Brain microvascular endothelial cell (primary cell): ENCODE measurements around the gene ABO.

Source experiments
- DNase-seq: peaks from one replicate; pipeline ENCODE4 v3.0.0-alpha.2; 2020
- H3K27ac ChIP-seq: fragments of 250-450 bp; sonication (Bioruptor Pico); 2 replicates; pipeline ENCODE4 v1.5.1; 2020; ENCODE audit warnings: mild to moderate bottlenecking, moderate library complexity
- H3K27me3 ChIP-seq: fragments of 250-450 bp; sonication (Bioruptor Pico); replicated peaks from 2 replicates; pipeline ENCODE4 v1.5.1; 2020; ENCODE audit warnings: mild to moderate bottlenecking
- H3K36me3 ChIP-seq: fragments of 250-450 bp; sonication (Bioruptor Pico); replicated peaks from 2 replicates; pipeline ENCODE4 v1.5.1; 2020; ENCODE audit warnings: mild to moderate bottlenecking
- H3K4me3 ChIP-seq: 2 replicates; pipeline ENCODE4 v1.5.1; 2011; ENCODE audit warnings: low read depth, mild to moderate bottlenecking, control low read depth, low read length, moderate library complexity
- in situ Hi-C: cut with HindIII; loops from 2 replicates; pipeline ENCODE4 v1.10.0; 2017; ENCODE audit warnings: low sequenced_read_pairs, low pct_ligation_motif_present
- TF ChIP-seq, protein P1 (sequence below): IDR thresholded peaks from 2 replicates; pipeline ENCODE4 v1.5.1; 2011; ENCODE audit warnings: low read depth, mild to moderate bottlenecking, moderate library complexity, low read length, control low read depth, inconsistent platforms; ENCODE audit errors: missing control alignments

The ABO gene

DNA sequence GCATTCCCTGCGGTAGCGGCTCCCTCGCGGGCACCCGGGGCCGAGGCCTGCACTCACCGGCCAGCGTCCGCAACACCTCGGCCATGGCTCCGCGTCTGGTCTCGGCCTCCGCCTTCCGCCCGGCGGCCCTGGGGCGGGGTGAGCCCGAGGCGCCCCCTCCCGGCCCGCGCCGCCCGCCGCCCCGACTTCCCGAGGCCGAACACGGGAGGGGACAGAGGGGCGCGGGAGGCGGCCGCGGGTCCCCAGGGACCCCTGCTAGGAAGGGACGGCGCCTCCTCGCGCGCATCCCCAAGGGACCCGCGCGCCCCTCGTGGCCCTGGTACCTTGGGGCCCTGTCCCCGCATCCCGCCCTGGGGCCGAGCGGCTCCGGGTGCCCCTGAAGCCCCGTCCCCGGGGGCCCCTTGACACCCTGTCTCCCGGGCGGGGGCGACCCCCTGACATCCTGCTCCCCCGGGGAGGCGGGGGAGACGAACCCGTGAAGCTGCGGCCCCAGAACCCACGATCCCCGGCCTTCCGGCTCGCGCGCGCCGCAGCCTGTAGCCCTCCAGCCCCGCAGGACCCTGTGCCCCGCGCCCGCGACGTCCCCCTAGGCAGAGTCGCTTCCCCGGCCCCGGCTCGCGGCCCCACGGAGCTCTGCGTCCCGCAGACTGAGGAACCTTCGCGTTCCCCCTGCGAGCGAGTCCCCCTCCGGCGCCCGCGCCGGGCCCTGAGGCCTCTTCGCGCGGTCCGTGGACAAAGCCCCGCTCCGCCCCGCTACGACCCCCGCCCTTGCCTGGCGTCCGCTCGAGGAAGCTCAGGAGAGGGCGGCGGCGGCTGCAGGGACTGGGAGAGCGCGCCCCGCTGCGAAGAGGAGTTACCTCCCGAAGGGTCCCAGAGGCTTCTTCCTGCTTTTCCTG lies at the start of gene ABO:
ABO (minus strand) TSS at position 97 of the 896 bp plus-strand sequence.
- H3K4me3 ChIP-seq = no peak within 1 kb of the TSS

DNA sequence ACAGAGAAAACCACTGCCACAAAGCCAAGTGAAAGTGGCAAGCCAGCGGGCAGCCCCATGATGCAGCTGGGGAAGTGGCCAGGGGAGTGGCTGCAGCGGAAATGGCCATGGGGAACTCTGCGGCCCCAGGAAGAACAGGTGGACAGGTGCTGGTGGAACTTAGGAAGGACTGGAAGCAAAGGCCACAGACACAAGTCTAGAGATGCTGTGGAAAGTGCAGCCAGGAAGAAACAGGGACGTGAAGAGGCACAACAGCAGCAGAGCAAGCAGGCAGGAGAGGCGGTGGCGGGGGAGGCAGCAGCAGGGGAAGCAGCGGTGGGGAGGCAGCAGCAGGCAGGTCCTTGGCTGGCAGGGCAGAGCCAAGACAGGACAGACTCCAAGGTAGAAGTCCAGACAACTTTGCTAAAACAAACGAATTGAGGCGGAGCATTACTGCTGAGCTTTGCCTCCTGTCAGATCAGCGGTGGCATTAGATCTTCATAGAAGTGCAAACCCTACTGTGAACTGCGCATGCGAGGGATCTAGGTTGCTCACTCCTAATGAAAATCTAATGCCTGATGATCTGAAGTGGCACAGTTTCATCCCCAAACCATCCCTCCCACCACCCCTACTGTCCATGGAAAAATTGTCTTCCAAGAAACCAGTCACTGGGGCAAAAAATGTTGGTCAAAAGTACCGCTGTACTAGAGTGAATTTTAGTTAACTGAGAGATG lies 49.1 kb upstream of the ABO start:
- in situ Hi-C loops = no loop called here

More for the DNA sequence above, at the start of gene ABO:
- in situ Hi-C loops = no loop called here
- no peaks in the 10 kb centered on the region for H3K36me3 ChIP-seq
- TF ChIP-seq, protein P1, sequence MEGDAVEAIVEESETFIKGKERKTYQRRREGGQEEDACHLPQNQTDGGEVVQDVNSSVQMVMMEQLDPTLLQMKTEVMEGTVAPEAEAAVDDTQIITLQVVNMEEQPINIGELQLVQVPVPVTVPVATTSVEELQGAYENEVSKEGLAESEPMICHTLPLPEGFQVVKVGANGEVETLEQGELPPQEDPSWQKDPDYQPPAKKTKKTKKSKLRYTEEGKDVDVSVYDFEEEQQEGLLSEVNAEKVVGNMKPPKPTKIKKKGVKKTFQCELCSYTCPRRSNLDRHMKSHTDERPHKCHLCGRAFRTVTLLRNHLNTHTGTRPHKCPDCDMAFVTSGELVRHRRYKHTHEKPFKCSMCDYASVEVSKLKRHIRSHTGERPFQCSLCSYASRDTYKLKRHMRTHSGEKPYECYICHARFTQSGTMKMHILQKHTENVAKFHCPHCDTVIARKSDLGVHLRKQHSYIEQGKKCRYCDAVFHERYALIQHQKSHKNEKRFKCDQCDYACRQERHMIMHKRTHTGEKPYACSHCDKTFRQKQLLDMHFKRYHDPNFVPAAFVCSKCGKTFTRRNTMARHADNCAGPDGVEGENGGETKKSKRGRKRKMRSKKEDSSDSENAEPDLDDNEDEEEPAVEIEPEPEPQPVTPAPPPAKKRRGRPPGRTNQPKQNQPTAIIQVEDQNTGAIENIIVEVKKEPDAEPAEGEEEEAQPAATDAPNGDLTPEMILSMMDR = no peak
- H3K27me3 ChIP-seq = peaks cover 46% of the 10 kb centered on the region
- H3K27ac ChIP-seq = no peak within 1 kb of the TSS
- DNase-seq = no peak

DNA sequence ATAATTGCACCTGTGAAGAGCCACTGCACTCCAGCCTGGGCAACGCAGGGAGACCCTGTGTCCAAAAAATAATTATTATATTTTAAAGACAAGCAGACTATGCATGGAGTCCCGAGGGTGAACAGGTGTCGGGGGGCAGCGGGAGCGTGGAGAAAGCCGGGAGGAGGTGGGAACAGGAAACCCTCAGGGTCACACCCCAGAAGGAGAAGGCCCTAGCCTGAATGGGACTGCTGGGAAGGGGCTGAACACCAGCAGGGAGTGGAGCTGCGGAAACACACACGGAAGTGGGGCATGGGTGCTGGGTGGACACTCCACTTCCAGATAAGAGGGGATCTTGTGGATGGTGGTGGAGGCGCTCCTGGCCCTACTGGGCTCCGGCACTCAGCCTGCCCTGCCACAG lies 48.2 kb upstream of the ABO start:
- Histone ChIP-seq H3K27ac (no peak overlapping the region), H3K27me3 (no peaks in the 10 kb centered on the region), H3K4me3 (no peak overlapping the region), H3K36me3 (no peaks in the 10 kb centered on the region)
- TF ChIP-seq, protein P1 = no peak
- no peak for DNase-seq
- in situ Hi-C loops = no loop called here

More for the DNA sequence above, 49.1 kb upstream of the ABO start:
- TF ChIP-seq, protein P1 = no peak
- Histone ChIP-seq H3K27me3 (no peaks in the 10 kb centered on the region), H3K36me3 (no peaks in the 10 kb centered on the region), H3K27ac (no peak overlapping the region), H3K4me3 (no peak overlapping the region)
- no peak for DNase-seq

DNA sequence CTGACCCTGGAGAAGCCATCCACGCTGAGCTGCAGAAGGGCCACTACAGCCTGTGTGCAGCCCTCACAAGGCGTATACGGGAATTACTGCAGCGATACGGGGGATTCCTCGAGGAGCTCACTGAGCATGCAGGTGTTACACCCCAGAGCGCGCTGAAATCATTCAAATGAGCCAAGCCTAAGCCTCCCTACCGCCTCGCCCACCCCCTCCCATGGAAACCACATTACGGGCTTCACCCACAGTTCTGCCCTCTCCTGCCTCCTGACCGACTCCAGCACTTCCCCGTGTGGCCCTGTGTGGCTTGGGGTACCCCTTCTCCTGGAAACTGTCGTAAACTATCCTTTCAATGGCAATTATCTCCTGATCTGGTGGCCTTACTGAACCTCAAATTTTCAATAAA lies 47.7 kb upstream of the ABO start:
- no peaks in the 10 kb centered on the region for H3K27me3 ChIP-seq
- DNase-seq = no peak
- TF ChIP-seq, protein P1 = no peak
- no peaks in the 10 kb centered on the region for H3K36me3 ChIP-seq
- H3K4me3 ChIP-seq = no peak overlapping the region
- no peak overlapping the region for H3K27ac ChIP-seq
- in situ Hi-C loops = no loop called here

DNA sequence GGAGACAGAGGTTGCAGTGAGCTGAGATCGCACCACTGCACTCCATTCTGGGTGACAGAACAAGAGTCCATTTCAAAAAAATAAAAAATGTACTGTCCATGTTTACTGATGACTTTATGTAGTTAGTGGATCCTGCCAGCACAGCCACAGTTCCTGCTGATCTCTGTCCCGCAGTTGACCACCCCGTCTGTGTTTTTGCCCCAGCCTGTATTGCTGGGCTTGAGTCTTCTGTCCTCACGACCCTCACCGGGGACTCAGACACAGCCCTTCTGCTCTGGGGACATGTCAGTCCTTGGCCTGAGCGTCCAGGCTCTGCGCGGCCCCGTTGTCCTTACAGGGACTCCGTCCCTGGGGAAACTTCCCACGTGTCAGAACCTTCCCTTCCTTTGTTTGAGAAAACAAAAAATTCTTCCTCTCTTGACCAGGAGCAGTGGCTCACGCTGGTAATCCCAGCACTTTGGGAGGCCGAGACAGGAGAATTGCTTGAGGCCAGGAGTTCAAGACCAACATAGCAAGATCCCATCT lies 46.5 kb upstream of the ABO start:
- TF ChIP-seq, protein P1 = no peak
- Histone ChIP-seq H3K27me3 (no peaks in the 10 kb centered on the region), H3K27ac (no peak overlapping the region), H3K4me3 (no peak overlapping the region), H3K36me3 (no peaks in the 10 kb centered on the region)
- DNase-seq = no peak
- in situ Hi-C loops = no loop called here
